Measurements from ENCODE around the gene SH3RF2.

SH3RF2 gene

GRCh38 chr5:145946112-145946861 lies 9.9 kb downstream of the SH3RF2 start (continued):
- TF ChIP-seq ZFP37 (tag by site-specific recombination; IDR thresholded peaks at IDR 0.05), result 0 out of 2 replicates have a peak, but pooled peaks have one; percentile 72
- no peak for TF ChIP-seq ZNF280C (tag by site-specific recombination; IDR thresholded peaks at IDR 0.05)
- TF ChIP-seq ZNF214 (tag by site-specific recombination; IDR thresholded peaks at IDR 0.05; ENCODE audit: borderline replicate concordance), result no peak
- no peak for TF ChIP-seq ZNF311 (tag by site-specific recombination; IDR thresholded peaks at IDR 0.05; ENCODE audit: borderline replicate concordance)
- no peak for TF ChIP-seq ZNF211 (tag by site-specific recombination; IDR thresholded peaks at IDR 0.05; ENCODE audit: low read depth)
- TF ChIP-seq, protein P1, sequence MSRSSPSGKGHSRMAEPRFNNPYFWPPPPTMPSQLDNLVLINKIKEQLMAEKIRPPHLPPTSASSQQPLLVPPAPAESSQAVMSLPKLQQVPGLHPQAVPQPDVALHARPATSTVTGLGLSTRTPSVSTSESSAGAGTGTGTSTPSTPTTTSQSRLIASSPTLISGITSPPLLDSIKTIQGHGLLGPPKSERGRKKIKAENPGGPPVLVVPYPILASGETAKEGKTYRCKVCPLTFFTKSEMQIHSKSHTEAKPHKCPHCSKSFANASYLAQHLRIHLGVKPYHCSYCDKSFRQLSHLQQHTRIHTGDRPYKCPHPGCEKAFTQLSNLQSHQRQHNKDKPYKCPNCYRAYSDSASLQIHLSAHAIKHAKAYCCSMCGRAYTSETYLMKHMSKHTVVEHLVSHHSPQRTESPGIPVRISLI (tag by site-specific recombination; IDR thresholded peaks at IDR 0.05), result 0 out of 2 replicates have a peak, but pooled peaks have one; percentile 80
- TF ChIP-seq ZNF555 (tag by site-specific recombination; conservative IDR thresholded peaks at IDR 0.05), result no peak
- TF ChIP-seq, protein P2, sequence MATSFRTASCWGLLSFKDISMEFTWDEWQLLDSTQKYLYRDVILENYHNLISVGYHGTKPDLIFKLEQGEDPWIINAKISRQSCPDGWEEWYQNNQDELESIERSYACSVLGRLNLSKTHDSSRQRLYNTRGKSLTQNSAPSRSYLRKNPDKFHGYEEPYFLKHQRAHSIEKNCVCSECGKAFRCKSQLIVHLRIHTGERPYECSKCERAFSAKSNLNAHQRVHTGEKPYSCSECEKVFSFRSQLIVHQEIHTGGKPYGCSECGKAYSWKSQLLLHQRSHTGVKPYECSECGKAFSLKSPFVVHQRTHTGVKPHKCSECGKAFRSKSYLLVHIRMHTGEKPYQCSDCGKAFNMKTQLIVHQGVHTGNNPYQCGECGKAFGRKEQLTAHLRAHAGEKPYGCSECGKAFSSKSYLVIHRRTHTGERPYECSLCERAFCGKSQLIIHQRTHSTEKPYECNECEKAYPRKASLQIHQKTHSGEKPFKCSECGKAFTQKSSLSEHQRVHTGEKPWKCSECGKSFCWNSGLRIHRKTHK (tag by site-specific recombination; IDR thresholded peaks at IDR 0.05), result no peak
- peak; percentile 64 for TF ChIP-seq PRDM1 (tag by site-specific recombination; IDR thresholded peaks at IDR 0.05)
- TF ChIP-seq ZNF585B (tag by site-specific recombination; IDR thresholded peaks at IDR 0.05), result no peak
- TF ChIP-seq, protein P3, sequence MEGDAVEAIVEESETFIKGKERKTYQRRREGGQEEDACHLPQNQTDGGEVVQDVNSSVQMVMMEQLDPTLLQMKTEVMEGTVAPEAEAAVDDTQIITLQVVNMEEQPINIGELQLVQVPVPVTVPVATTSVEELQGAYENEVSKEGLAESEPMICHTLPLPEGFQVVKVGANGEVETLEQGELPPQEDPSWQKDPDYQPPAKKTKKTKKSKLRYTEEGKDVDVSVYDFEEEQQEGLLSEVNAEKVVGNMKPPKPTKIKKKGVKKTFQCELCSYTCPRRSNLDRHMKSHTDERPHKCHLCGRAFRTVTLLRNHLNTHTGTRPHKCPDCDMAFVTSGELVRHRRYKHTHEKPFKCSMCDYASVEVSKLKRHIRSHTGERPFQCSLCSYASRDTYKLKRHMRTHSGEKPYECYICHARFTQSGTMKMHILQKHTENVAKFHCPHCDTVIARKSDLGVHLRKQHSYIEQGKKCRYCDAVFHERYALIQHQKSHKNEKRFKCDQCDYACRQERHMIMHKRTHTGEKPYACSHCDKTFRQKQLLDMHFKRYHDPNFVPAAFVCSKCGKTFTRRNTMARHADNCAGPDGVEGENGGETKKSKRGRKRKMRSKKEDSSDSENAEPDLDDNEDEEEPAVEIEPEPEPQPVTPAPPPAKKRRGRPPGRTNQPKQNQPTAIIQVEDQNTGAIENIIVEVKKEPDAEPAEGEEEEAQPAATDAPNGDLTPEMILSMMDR (tag by site-specific recombination; IDR thresholded peaks at IDR 0.05), result no peak
- TF ChIP-seq ZNF785 (tag by site-specific recombination; IDR thresholded peaks at IDR 0.05), result no peak
- no peak for TF ChIP-seq KLF7 (tag by site-specific recombination; IDR thresholded peaks at IDR 0.05; ENCODE audit: borderline replicate concordance)
- TF ChIP-seq ZNF660 (tag by site-specific recombination; IDR thresholded peaks at IDR 0.05), result peak; percentile 87
- TF ChIP-seq IKZF3 (tag by site-specific recombination; IDR thresholded peaks at IDR 0.05), result peak; percentile 63; the same call in 1 of the 2 replicates
- TF ChIP-seq OVOL3 (tag by site-specific recombination; IDR thresholded peaks at IDR 0.05), result no peak
- TF ChIP-seq KLF1 (tag by site-specific recombination; IDR thresholded peaks at IDR 0.05), result no peak
- no peak for TF ChIP-seq ZNF16 (tag by site-specific recombination; IDR thresholded peaks at IDR 0.05; ENCODE audit: low read depth)
- no peak for TF ChIP-seq ZNF561 (tag by site-specific recombination; IDR thresholded peaks at IDR 0.05; ENCODE audit: borderline replicate concordance)
- TF ChIP-seq, protein P4, sequence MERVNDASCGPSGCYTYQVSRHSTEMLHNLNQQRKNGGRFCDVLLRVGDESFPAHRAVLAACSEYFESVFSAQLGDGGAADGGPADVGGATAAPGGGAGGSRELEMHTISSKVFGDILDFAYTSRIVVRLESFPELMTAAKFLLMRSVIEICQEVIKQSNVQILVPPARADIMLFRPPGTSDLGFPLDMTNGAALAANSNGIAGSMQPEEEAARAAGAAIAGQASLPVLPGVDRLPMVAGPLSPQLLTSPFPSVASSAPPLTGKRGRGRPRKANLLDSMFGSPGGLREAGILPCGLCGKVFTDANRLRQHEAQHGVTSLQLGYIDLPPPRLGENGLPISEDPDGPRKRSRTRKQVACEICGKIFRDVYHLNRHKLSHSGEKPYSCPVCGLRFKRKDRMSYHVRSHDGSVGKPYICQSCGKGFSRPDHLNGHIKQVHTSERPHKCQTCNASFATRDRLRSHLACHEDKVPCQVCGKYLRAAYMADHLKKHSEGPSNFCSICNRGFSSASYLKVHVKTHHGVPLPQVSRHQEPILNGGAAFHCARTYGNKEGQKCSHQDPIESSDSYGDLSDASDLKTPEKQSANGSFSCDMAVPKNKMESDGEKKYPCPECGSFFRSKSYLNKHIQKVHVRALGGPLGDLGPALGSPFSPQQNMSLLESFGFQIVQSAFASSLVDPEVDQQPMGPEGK (tag by site-specific recombination; IDR thresholded peaks at IDR 0.05), result no peak; the same call in 1 of the 2 replicates
- no peak for TF ChIP-seq ZNF18 (tag by site-specific recombination; IDR thresholded peaks at IDR 0.05)
- TF ChIP-seq ZNF148 (tag by site-specific recombination; IDR thresholded peaks at IDR 0.05; ENCODE audit: borderline replicate concordance), result no peak
- TF ChIP-seq ZNF677 (tag by site-specific recombination; IDR thresholded peaks at IDR 0.05), result no peak
- no peak for TF ChIP-seq HOXA7 (CRISPR knock-in tag; IDR thresholded peaks at IDR 0.05; ENCODE audit: borderline replicate concordance)
- no peak for TF ChIP-seq RBAK (tag by site-specific recombination; IDR thresholded peaks at IDR 0.05)

Data from HEK293 (cell line).